HG03108 (cell line): ENCODE results near the gene CAPN9.

Experiments used
- ATAC-seq: cut with Tn5 transposase; IDR thresholded peaks from one replicate; pipeline ENCODE4 v1.9.1; 2021; ENCODE audit warnings: moderate library complexity; ENCODE audit not compliant: unreplicated experiment

The CAPN9 gene

GRCh38 chr1:230821346-230821745 is 74.2 kb downstream of the CAPN9 start:
- ATAC-seq = no peak

DNA sequence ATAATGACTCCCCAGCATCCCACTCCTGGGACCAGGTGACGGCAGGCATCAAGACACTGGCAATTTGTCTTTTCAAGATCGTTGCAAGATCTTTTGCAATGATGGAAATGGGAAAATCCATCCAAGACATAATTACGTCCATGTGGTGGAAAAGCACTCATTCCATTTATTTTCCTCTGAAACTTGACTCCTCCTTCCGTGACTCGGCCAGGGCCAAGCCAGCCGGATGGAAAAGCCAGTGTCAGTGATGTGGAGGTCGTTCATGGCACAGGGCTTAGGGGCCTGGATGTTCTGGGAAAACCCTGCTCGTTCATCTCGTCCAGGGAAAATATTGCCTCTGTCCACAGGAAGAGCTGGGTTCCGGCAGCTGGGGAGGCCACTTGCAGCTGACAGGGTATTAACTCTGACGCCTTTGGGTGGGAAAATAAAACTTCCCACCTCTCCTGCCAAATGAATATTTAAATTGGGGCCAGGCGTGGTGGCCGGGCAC is 74.9 kb downstream of the CAPN9 start:
- no peak for ATAC-seq

GRCh38 chr1:230823426-230823825 is 76.2 kb downstream of the CAPN9 start:
- ATAC-seq = no peak

DNA sequence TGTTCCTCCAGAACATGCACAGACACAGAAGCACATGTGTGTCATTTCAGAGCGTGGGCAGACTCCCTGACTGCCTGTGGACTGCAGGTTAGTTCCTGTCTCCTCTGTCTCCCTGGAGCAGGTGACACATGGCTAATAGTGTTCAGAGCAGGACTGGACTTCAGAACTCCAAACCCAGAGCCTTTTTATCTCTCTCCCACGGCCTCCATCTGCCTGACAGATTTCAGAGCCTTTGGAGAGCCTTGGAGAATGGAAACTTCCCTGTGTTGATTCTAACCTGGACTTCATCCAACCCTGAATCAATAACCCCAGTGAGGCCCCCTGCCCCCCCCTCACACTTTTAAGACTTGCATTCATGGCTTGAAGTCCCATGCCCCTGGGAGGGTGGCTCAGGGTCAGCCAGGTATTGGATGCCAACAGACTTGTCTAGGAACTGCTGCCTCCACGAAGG is 76.8 kb downstream of the CAPN9 start:
- ATAC-seq = no peak

DNA sequence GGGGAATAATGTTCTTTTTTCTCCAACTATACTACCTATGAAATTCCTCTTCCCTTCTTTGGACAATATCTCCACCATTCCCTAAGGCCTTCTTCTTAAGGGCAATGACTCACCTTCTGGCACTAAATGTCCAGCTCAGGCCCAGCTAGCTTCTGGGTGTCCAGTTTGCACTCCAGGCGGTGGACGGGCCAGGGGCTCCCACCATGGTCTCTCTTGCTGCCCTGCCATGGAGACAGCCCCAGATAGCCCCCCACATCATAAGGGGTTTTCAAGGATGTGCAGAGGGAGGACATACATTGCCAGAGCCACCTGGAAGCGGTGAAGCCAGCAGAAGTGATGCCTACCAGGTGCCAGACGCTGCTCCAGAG is 77.3 kb downstream of the CAPN9 start:
- ATAC-seq = no peak

- ATAC-seq = no peak
Measured at GRCh38 chr1:230824919-230825721, 77.9 kb downstream of the CAPN9 start.

GRCh38 chr1:230825761-230826160 is 78.6 kb downstream of the CAPN9 start:
- no peak for ATAC-seq

- ATAC-seq = no peak
Measured at GRCh38 chr1:230826166-230826875, 79.1 kb downstream of the CAPN9 start.

- ATAC-seq = no peak
Measured at GRCh38 chr1:230827081-230827681, 80.0 kb downstream of the CAPN9 start.

DNA sequence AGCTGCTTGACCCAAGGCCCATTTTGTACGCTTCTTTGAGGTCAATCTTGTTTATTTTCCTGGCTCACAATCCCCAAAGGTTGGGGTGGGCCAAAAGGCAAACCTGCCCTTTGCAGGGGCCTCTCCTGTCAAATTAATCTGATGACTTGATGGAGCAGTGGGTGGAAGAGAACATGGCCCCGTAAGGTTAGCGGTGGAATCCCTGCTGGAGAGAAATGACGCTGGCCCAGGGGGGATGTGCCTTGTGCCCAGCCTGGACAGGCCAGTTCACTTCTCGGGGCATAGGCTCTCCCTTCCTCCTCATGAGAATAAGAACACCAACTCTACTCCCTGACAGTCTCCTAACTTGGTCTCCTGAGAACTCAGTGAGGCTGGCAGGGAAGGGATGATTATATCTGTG is 80.6 kb downstream of the CAPN9 start:
- no peak for ATAC-seq

DNA sequence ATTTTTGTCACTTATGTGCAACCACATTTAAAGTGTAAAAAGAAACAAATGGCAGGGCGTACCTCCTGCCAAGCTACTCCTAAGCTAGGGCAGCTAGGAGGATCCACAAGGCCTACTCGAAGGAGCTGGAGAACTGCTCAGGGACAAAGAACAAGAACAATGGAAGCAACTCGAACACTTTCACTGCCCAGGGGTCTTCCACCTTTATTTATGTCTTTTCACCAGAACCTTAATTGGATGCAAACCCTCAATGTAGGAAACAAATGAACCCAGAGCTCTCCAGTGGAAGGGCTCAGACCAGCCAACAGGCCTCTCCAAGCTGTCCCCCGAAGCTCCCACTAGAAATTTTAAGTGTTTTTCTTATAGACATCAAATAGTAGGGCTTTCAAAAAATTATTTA is 81.2 kb downstream of the CAPN9 start:
- ATAC-seq = no peak

DNA sequence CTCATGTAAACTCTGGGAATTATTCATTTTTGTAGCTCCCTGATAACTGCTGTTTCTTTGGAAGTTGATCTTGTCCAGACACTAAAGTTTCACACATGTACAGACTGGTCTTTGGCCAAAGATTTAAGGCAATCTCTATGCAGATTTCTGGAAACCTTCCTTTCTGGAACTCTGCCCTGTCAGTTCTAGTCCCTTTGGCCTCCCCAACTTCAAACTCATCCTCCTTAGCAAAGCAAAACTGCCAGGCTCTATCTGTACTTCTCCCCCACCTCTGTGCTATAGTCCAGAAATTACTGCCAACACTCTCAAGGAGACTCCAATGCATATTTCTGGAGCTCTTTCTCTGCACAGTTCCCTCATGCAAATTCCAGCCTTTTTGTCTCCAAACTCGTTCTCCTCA is 84.6 kb downstream of the CAPN9 start:
- ATAC-seq = no peak

DNA sequence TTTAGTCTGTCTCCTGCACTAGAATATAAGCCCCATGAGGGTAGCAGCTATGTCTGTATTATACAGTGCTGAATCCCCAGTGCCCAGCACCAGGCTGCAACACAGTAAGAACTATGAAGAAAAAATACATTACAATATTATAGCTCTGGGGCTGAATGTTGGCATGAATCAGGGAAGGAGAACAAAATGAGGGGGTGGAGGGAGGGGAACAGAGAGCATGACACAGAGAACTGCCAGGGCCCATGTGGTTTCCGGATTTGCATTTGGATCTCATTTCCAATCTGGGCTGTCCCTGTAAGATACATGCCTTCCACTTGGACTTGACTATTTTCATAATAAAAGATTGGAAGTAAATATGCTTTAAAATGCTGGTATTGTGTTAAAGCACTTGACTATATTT is 85.3 kb downstream of the CAPN9 start:
- no peak for ATAC-seq

- ATAC-seq = no peak
Measured at GRCh38 chr1:230833511-230833910, 86.3 kb downstream of the CAPN9 start.

DNA sequence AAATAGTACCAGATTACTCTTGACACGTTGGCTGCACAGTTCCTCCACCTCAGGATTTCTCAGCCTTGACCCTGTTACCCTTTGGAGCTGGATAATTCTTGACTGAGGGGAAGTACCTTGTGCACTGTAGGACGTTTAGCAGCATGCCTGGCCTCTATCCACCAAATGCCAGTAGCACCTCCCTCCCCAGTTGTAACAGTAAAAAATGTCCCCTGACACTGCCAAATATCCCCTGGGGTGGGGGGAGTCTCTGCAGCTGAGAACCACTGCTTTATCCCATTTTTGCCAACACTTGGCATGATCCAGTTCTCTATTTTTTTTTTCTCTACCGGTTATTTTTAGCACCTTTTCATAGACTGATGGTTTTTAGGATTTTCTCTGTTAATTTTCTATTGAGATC is 87.1 kb downstream of the CAPN9 start:
- ATAC-seq = no peak

DNA sequence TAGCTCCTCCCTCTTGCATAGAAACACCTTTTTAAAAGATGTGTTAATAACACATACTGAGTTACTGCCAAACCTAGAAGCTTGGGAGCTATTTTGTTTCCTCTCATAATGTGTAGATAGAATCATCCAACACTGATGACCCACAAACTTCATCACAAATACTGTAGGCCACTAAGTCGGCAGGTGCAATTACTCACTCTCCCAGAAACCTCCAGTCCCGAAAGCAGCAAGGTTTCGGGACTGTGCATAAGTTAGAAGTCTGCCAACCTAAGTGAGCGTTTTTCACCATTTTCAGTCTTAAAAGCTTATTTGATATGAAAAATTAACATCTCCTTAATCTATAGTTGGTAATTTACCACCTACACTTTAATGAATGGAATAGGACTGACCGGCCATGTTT is 89.2 kb downstream of the CAPN9 start:
- no peak for ATAC-seq

DNA sequence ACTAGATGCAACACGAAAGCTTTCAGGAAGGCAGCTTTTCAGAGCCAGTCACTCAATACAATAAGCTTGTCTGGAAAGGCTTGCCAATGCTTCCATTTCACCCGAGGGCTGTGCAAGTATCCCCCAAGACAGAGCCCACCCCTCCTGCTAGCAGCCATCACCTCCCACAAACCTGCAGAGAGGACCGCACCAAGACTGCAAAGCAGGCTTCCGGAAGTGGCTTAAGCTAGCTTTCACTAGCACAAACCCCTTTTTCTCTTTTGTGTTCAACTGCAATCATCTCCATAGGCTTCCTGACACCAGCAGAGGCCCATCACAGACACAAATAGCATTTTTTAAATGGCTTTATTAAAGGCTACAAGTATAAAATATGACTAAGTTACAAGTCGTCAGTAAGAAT is 89.6 kb downstream of the CAPN9 start:
- ATAC-seq = no peak

- no peak for ATAC-seq
Measured at GRCh38 chr1:230839173-230839572, 92.0 kb downstream of the CAPN9 start.

DNA sequence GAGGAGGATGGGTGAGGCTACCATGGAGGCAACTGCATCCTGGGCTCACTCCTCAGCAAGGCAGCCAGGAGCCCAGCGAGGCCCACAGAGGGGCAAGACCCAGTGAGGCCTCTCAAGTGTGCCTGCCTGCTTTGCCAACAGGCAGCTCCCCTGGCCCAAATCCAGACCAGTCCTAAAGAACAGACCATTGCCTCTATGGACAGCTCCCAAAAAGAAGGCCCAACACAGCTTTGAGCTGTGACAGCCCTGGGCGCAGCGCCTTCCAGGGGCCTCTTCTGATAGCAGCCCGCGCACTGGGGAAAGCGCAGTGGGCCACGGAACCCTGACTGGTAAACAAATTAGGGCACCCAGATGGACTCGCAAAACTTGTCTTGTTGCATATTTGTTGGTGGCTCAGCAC is 95.6 kb downstream of the CAPN9 start:
- ATAC-seq = no peak

GRCh38 chr1:230843503-230844309 is 96.5 kb downstream of the CAPN9 start:
- ATAC-seq = no peak

DNA sequence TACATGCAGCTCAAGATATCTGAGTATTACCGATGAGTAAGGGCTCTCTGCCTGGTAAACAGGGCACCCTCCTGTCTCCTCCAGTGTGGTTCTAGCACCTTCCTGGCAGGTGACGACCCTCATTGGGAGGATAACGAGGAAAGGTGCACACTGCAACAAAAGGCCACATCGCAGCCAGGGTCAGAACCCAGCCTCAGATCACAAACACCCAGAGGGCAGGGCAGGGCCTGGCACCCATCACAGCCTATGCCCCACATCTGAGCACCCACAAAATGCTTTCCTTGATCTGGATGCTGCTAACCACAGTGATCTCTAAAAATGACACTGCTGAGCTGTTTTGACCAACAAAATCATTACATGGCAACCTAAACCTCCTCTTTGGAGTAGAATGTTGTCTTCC is 97.4 kb downstream of the CAPN9 start:
- ATAC-seq = no peak
